ENCODE results near the gene HNRNPM.

Gene HNRNPM

GRCh38 chr19:8397746-8398310, 46.9 kb upstream of the HNRNPM start:
- H3K27ac ChIP-seq: no peak overlapping the region

DNA sequence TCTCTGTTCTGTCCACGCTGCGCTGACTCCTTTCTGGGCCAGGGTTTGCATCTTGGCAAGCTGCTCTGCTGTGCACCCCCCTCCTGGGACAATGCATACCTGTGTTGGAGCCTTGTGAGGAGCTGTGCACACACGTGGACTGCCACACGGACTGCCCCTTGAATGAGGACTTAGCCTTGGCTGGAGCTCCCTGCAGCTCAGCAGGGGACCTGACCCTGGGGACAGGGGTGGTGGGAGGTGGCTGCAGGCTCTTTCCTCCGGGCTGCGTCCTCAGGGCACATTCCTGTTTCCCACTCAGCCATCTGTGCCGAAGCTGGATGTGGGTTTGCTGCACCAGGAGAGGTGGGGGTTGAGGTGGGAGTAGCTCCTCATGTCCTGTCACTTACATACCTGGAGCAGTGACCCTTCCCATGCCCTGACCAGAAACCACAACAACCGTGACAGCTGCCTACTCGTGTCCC, 46.4 kb upstream of the HNRNPM start:
- TF ChIP-seq, protein P1, sequence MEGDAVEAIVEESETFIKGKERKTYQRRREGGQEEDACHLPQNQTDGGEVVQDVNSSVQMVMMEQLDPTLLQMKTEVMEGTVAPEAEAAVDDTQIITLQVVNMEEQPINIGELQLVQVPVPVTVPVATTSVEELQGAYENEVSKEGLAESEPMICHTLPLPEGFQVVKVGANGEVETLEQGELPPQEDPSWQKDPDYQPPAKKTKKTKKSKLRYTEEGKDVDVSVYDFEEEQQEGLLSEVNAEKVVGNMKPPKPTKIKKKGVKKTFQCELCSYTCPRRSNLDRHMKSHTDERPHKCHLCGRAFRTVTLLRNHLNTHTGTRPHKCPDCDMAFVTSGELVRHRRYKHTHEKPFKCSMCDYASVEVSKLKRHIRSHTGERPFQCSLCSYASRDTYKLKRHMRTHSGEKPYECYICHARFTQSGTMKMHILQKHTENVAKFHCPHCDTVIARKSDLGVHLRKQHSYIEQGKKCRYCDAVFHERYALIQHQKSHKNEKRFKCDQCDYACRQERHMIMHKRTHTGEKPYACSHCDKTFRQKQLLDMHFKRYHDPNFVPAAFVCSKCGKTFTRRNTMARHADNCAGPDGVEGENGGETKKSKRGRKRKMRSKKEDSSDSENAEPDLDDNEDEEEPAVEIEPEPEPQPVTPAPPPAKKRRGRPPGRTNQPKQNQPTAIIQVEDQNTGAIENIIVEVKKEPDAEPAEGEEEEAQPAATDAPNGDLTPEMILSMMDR (IDR thresholded peaks at IDR 0.05): no peak
- Histone ChIP-seq H3K36me3 (peaks cover 50% of the 10 kb centered on the region), H3K4me1 (ENCODE audit: control insufficient read depth in 1 of 2, insufficient read depth in 1 of 2, low read depth in 1 of 2, low read length in 1 of 2) (no peaks in the 10 kb centered on the region), H3K9me3 (no peaks in the 10 kb centered on the region), H3K27me3 (no peaks in the 10 kb centered on the region), H3K4me3 (ENCODE audit: low read depth in 1 of 2, low read length in 1 of 2) (no peak overlapping the region), H3K27ac (no peak overlapping the region)

More at GRCh38 chr19:8397746-8398310, 46.9 kb upstream of the HNRNPM start:
- TF ChIP-seq, protein P1 (IDR thresholded peaks at IDR 0.05): no peak
- Histone ChIP-seq H3K36me3 (peaks cover 45% of the 10 kb centered on the region), H3K9me3 (no peaks in the 10 kb centered on the region), H3K27me3 (no peaks in the 10 kb centered on the region), H3K4me1 (ENCODE audit: control insufficient read depth in 1 of 2, insufficient read depth in 1 of 2, low read depth in 1 of 2, low read length in 1 of 2) (no peaks in the 10 kb centered on the region), H3K4me3 (ENCODE audit: low read depth in 1 of 2, low read length in 1 of 2) (no peak overlapping the region)

- TF ChIP-seq, protein P1 (IDR thresholded peaks at IDR 0.05): no peak
- no peaks in the 10 kb centered on the region for H3K27me3 ChIP-seq
- H3K4me3 ChIP-seq (ENCODE audit: low read depth in 1 of 2, low read length in 1 of 2): no peak overlapping the region
- H3K4me1 ChIP-seq (ENCODE audit: control insufficient read depth in 1 of 2, insufficient read depth in 1 of 2, low read depth in 1 of 2, low read length in 1 of 2): no peaks in the 10 kb centered on the region
- H3K36me3 ChIP-seq: peaks cover 64% of the 10 kb centered on the region
- no peaks in the 10 kb centered on the region for H3K9me3 ChIP-seq
- no peak overlapping the region for H3K27ac ChIP-seq
Observed at GRCh38 chr19:8399681-8400188, 45.0 kb upstream of the HNRNPM start.

GRCh38 chr19:8401981-8402411, 42.8 kb upstream of the HNRNPM start:
- H3K27me3 ChIP-seq: no peaks in the 10 kb centered on the region
- H3K27ac ChIP-seq: no peak overlapping the region
- TF ChIP-seq, protein P1 (IDR thresholded peaks at IDR 0.05): no peak
- H3K4me1 ChIP-seq (ENCODE audit: control insufficient read depth in 1 of 2, insufficient read depth in 1 of 2, low read depth in 1 of 2, low read length in 1 of 2): no peaks in the 10 kb centered on the region
- H3K9me3 ChIP-seq: no peaks in the 10 kb centered on the region
- H3K4me3 ChIP-seq (ENCODE audit: low read depth in 1 of 2, low read length in 1 of 2): no peak overlapping the region
- H3K36me3 ChIP-seq: peaks cover 76% of the 10 kb centered on the region

GRCh38 chr19:8403098-8403819, 41.5 kb upstream of the HNRNPM start:
- Histone ChIP-seq H3K27me3 (no peaks in the 10 kb centered on the region), H3K27ac (no peak overlapping the region), H3K4me1 (ENCODE audit: control insufficient read depth in 1 of 2, insufficient read depth in 1 of 2, low read depth in 1 of 2, low read length in 1 of 2) (no peaks in the 10 kb centered on the region), H3K9me3 (no peaks in the 10 kb centered on the region), H3K36me3 (peaks cover 71% of the 10 kb centered on the region), H3K4me3 (ENCODE audit: low read depth in 1 of 2, low read length in 1 of 2) (no peak overlapping the region)
- TF ChIP-seq, protein P1 (IDR thresholded peaks at IDR 0.05): no peak

Measured in neutrophil (primary cell).